ENCODE measurements around the gene SMOC2. TPM values are rescaled to one million over a fixed set of nuclear protein-coding genes. Genes with fewer than 3 reads are reported as not detected.

Gene SMOC2
- total and polyA plus RNA-seq, 2 donors (not counting 1 experiment from before 2014, with no cell fraction given), result 0.37 TPM; not detected in 1

GRCh38 chr6:168475188-168476013 lies 34.4 kb downstream of the SMOC2 start:
- H2AFZ ChIP-seq (ENCODE audit: insufficient read depth, low read depth, low read length, poor library complexity, severe bottlenecking), result no peak overlapping the region
- Mint-ChIP-seq H3K9me3 (ENCODE audit: insufficient read depth) (peaks cover 7% of the 10 kb centered on the region), H3K27me3 (no peaks in the 10 kb centered on the region), H3K4me1 (no peaks in the 10 kb centered on the region), H3K27ac (no peak overlapping the region), H3K4me3 (no peak overlapping the region)
- H3K4me1 ChIP-seq (ENCODE audit: control insufficient read depth in 2 of 2, insufficient read depth in 2 of 2, low read length in 2 of 2), result no peaks in the 10 kb centered on the region
- 88% methylated on average over 22 of the region's 26 CpGs for WGBS (ENCODE audit: insufficient coverage)
- DNase-seq (no peak), ATAC-seq (ENCODE audit: low read depth) (no peak)
- TF ChIP-seq CTCF (IDR thresholded peaks at IDR 0.05), result no peak
- no peak for TF ChIP-seq EZH2 (IDR thresholded peaks at IDR 0.05; ENCODE audit: borderline replicate concordance, insufficient read depth, low read depth, low read length, poor library complexity, severe bottlenecking)
- no peak overlapping the region for H3K9ac ChIP-seq (ENCODE audit: low read length)
- ChIA-PET POLR2A (no interaction called here), CTCF (no interaction called here)
- H3K4me3 ChIP-seq (ENCODE audit: control extremely low read depth in 1 of 5, extremely low read depth in 1 of 5, insufficient read depth in 1 of 5, low read depth in 2 of 5, low read length in 4 of 5), result no peak overlapping the region
- H3K79me2 ChIP-seq (ENCODE audit: control insufficient read depth, insufficient read depth, low read length), result no peaks in the 10 kb centered on the region
- H3K27me3 ChIP-seq (replicated peaks in 1 of 4; ENCODE audit: control extremely low read depth in 1 of 4, control insufficient read depth in 3 of 4, insufficient read depth in 4 of 4, low read length in 3 of 4), result no peaks in the 10 kb centered on the region
- no peaks in the 10 kb centered on the region for H3K36me3 ChIP-seq (replicated peaks in 1 of 2; ENCODE audit: control extremely low read depth in 1 of 2, control insufficient read depth in 1 of 2, extremely low read depth in 1 of 2, insufficient read depth in 2 of 2, low read length in 1 of 2)
- H3K4me2 ChIP-seq (replicated peaks; ENCODE audit: low read depth, low read length, poor library complexity, severe bottlenecking), result no peak overlapping the region
- intact Hi-C loops (cut with micrococcal nuclease), result no loop called here
- H3K9me3 ChIP-seq (ENCODE audit: control extremely low read depth in 1 of 3, control insufficient read depth in 2 of 3, insufficient read depth in 1 of 3, low read length in 2 of 3), result peaks cover 0 to 30% (median 5%) of the 10 kb centered on the region in 3 donors
- no peaks in the 10 kb centered on the region for H4K20me1 ChIP-seq (ENCODE audit: control insufficient read depth, insufficient read depth, low read length, poor library complexity, severe bottlenecking)
- no peak overlapping the region for H3K27ac ChIP-seq (ENCODE audit: low read length in 2 of 2)

GRCh38 chr6:168479421-168479820 lies 38.4 kb downstream of the SMOC2 start:
- intact Hi-C loops (cut with micrococcal nuclease), result no loop called here
- ChIA-PET CTCF (no interaction called here), POLR2A (no interaction called here)
- H3K9me3 ChIP-seq (ENCODE audit: control extremely low read depth in 1 of 3, control insufficient read depth in 2 of 3, insufficient read depth in 1 of 3, low read length in 2 of 3), result peaks cover 0 to 16% (median 7%) of the 10 kb centered on the region in 3 donors
- Mint-ChIP-seq H3K9me3 (ENCODE audit: insufficient read depth) (peaks cover 11% of the 10 kb centered on the region), H3K4me1 (no peaks in the 10 kb centered on the region), H3K27me3 (no peaks in the 10 kb centered on the region), H3K27ac (no peak overlapping the region), H3K4me3 (no peak overlapping the region)
- H2AFZ ChIP-seq (ENCODE audit: insufficient read depth, low read depth, low read length, poor library complexity, severe bottlenecking), result no peak overlapping the region
- no peaks in the 10 kb centered on the region for H3K79me2 ChIP-seq (ENCODE audit: control insufficient read depth, insufficient read depth, low read length)
- H3K36me3 ChIP-seq (replicated peaks in 1 of 2; ENCODE audit: control extremely low read depth in 1 of 2, control insufficient read depth in 1 of 2, extremely low read depth in 1 of 2, insufficient read depth in 2 of 2, low read length in 1 of 2), result no peaks in the 10 kb centered on the region
- 60% methylated on average over 1 of the region's 4 CpGs for WGBS (ENCODE audit: insufficient coverage)
- H3K27ac ChIP-seq (ENCODE audit: low read length in 2 of 2), result no peak overlapping the region
- DNase-seq (no peak), ATAC-seq (ENCODE audit: low read depth) (no peak)
- H3K4me2 ChIP-seq (replicated peaks; ENCODE audit: low read depth, low read length, poor library complexity, severe bottlenecking), result no peak overlapping the region
- H3K4me3 ChIP-seq (ENCODE audit: control extremely low read depth in 1 of 5, extremely low read depth in 1 of 5, insufficient read depth in 1 of 5, low read depth in 2 of 5, low read length in 4 of 5), result no peak overlapping the region
- H4K20me1 ChIP-seq (ENCODE audit: control insufficient read depth, insufficient read depth, low read length, poor library complexity, severe bottlenecking), result no peaks in the 10 kb centered on the region
- no peak overlapping the region for H3K9ac ChIP-seq (ENCODE audit: low read length)
- no peaks in the 10 kb centered on the region for H3K4me1 ChIP-seq (ENCODE audit: control insufficient read depth in 2 of 2, insufficient read depth in 2 of 2, low read length in 2 of 2)
- TF ChIP-seq EZH2 (IDR thresholded peaks at IDR 0.05; ENCODE audit: borderline replicate concordance, insufficient read depth, low read depth, low read length, poor library complexity, severe bottlenecking), result no peak
- TF ChIP-seq CTCF (IDR thresholded peaks at IDR 0.05), result no peak
- H3K27me3 ChIP-seq (replicated peaks in 1 of 4; ENCODE audit: control extremely low read depth in 1 of 4, control insufficient read depth in 3 of 4, insufficient read depth in 4 of 4, low read length in 3 of 4), result no peaks in the 10 kb centered on the region

All from B cell (primary cell).